Activated T-cell treated with anti-CD3 and anti-CD28 coated beads for 4 hours (primary cell): Measurements from ENCODE around the gene TNFSF8.

ENCODE experiments used
- DNase-seq: peaks from one replicate; pipeline ENCODE4 v3.0.0-alpha.2; 2020

Gene TNFSF8

DNA sequence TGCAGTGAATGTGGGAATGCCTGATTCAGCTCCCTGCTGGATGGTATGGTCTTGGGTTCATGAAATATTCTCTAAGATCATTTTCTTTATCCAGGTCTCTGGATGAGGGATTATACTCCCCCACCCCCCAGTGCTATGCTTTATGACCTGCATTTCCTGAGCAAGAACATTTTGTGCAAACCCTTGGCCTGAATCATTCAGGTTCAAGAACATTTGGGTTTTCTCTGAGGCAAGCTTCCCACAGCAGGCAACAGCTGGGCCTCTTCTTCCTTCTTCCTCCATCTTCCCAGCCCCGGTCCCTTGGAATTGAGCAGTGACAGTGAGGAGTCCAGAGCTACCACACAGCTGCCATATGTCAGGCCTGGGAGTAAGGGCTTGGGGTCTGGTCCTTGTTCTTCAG is 65.9 kb downstream of the TNFSF8 start:
- DNase-seq, result no peak

DNA sequence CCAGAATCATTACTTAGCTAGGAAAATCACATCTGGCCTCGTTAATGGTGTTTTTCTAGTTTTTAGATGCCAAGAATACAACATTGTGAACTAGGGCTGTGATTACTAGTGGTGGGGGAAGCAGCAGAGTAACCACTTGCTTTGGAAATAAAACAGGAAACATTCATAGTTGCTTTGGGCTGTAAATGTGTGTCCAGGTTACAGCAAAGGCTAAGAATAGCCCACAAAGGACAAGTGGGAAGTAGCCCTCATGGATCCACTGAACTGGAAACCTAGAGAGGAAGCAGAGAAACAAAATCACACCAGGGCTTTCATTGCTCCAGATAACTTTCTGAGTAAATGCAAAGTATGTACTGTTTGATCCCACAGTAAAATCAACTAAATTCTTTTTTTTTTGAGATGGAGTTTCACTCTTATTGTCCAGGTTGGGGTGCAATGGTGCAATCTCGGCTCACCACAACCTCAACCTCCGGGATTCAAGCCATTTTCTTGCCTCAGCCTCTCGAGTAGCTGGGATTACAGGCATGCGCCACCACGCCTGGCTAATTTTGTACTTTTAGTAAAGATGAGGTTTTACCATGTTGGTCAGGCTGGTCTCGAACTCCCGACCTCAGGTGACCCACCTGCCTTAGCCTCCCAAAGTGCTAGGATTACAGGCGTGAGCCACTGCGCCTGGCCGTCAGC is 68.3 kb downstream of the TNFSF8 start:
- no peak for DNase-seq

DNA sequence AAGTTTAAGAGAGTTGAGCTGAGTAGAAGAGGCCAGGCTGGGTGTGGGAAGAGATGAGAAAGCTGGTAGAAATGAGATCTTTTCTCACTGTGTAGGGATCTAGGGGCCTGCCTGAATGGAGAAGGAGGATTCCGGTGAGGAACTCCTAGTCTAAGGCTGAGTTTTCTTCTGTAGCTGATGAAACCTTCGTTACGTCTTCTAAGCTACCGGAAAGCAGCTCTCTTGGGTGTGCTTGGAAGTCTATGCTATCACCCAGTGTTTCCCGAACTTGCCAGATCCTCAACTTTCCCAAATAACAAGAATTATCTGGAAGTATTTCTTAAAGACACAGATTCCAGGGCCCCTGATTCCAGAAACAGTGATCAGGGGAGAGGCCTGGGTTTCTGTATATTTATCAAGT is 69.1 kb downstream of the TNFSF8 start:
- DNase-seq, result no peak

DNA sequence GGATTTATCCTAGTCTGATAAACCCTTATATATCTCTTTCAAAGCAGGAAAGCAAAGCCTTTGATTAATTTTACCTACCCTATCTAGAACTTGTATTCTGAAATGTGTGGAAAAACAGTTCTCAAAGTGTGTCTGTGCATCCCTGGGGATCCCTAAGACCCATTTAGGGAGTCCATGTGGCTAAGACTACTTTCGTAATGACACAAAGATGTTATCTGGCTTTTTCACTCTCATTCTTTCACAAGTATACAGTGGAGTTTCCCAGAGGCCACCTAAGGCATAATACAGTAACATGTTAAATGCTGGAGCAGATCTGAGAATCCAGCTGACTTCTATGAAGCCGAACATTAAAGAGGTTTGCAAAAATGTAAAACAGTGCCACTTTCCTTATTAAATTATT is 70.2 kb downstream of the TNFSF8 start:
- no peak for DNase-seq

DNA sequence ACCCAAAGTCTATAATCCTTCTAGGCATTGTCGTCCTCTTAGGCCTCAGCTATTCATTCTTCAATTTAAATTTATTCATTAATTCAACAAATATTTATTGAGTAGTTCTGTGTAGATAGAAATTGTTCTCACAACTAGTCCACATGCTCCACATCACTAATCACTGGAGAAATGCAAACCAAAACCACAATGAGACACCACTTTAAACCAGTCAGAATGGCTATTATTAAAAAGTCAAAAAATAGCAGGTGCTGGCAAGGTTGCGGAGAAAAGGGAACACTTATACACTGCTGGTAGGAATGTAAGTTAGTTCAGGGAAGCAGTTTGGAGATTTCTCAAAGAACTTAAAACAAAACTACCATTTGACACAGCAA is 73.5 kb downstream of the TNFSF8 start:
- no peak for DNase-seq

DNA sequence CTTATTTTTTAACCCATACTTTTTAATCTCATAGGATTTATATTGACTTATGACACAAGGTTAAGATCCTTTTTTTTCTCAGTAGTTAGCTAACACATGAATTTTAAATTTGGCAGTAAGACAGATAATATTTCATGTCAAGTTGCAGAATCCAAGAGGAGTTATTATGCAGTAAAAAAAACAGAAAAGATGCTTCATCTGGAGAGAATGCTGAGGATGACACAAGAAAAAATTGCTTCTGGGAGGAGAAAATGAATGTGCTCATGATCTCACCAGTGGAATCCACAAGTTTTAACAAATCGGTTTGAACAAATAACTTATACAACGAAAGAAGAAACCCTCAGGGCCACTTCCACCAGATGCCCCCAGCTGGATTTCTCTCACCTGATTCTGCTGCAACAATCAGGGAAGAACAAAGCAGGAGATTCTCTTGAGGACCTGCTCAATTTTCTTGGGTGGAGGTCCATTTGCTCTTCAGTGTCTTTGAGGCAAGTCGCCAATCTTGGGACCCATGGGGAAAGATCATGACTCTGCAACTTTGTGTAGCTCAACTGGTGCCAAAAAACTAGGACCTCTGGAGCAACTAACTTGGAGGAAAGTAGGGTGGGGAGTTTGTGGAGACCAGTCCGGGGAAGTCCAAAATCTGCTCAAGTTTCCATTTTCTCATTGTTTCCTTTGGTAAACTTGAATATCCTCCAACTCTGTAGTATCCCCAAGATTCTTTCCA is 74.0 kb downstream of the TNFSF8 start:
- no peak for DNase-seq

DNA sequence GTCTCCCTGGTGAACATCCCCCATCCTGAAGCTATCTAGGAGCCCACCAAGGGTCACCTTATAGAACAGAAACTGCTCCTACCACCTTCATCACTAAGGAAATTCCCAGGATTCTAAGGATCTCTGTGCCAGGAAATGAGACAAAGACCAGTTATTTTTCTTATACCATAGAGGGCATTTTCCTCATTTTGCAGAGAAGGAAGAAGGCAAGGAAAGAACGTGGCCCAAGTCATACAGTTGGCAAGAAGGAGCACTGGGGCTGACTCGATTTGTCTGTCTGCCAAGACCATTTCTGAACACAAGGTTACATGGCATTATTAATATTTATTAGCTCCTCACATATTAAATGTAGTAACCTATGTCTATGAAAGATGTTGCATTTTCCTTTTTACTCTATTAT is 74.9 kb downstream of the TNFSF8 start:
- DNase-seq, result no peak

DNA sequence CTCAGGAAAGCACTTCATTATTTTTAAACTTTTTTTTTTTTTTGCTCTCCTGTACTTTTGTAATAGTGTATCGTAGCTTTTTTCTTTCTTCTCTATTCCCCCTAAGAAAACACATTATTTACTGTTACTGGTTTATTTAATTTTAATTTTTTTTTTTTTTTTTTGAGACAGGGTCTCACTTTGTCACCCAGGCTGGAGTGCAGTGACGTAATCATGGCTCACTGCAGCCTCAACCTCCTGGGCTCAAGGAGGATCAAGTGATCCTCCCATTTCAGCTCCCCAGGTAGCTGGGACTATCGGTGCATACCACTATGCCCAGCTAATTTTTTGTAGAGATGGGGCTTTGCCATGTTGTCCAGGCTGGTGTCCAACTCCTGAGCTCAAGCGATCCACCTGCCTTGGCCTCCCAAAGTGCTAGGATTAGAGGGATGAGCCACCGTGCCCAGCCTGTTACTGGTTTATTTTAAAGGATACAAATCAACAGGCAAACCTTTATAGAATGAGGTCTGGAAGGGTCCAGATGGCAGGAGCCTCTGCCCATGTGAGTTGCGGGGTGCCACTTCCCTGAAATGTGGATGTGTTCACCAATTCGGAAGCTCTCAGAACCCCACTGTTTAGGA is 75.5 kb downstream of the TNFSF8 start:
- DNase-seq, result no peak

DNA sequence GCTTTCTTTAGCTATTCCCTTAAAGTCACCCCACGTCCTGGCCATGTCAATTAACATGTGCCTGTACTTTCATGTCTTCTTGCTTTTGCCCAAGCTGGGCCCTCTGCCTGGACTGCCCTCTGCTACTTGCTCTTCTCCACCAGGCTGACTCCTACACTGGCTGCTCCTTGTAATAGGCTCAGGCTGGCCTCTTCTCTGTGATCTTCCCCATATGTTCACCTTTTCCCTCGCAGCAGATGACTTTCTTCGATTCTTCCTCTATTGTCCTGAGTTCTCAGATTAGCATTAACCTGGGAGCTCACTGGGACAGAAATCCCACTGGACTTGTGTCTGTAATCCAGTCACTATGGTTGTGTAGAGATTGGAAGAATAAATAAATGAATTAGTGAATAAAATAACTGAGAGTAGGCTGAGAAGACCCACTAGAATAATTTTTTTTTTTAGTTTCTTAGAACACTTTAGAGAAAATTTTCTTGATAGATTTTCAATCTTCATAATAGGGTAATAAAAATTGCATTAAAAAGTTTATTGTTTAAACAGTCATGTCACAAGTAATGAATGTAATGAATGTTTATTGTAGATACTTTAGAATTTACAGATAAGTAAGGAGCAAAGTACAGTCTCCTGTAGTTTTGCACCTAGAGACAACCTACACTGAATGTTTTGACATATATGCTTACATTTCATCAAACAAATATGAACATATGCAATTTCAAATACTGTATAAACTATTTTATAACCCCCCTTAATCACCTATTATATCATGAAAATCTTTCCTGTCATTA is 77.1 kb downstream of the TNFSF8 start:
- DNase-seq, result no peak

DNA sequence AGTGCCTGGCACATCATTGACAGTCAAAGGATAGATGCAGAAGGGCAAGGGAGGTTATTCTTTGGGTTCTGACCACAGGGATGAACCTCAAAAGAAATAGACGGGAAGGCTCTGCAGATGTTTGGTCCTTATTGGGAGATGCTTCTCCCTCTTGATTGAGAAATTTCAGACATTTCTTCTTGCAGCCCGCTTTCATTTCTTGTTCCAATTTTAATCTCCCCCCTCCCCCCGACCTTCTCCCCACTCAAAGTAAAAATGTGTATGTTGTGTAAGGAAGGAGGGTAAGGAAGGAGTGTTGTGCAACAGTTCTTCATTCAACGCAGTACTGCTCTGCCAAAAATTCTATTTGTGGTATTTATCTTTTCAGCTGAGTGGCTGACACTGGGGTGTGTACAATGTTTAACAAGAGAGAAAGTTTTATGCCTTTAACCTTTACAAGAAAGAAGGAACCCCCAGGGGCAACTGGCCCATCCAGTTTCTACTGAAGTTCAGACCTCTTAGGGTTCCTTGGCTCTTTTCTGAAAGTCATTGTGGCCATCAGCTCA is 78.3 kb downstream of the TNFSF8 start:
- DNase-seq, result no peak

DNA sequence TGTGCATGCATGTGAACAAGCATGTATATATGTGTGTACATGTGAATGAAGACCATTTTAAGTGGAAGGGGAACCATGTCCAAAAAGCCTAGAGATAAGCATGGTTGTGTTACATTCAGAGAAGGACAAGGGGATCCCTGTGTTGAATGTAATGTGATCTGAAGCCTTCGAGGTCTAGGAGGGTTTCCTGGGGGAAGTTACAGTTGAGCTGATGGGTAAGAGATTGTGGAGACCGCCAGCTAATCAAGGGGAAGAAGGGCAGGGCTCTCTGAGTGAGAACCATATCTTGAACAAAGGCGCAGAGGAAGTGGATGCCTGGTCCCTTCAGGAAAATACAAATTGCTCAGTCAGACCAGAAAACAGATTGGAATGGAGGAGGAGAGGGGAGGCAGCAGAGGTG is 79.1 kb downstream of the TNFSF8 start:
- no peak for DNase-seq
